ENCODE measurements around the gene DENND2D.

The DENND2D gene

GRCh38 chr1:111162488-111162880 lies 38.0 kb downstream of the DENND2D start:
- Histone ChIP-seq H3K4me3 (ENCODE audit: low read depth, low read length, poor library complexity, severe bottlenecking) (no peak overlapping the region), H3K36me3 (ENCODE audit: insufficient read depth, low read length) (peaks cover 80% of the 10 kb centered on the region), H3K4me1 (ENCODE audit: insufficient read depth, low read length, severe bottlenecking) (no peaks in the 10 kb centered on the region), H3K27me3 (ENCODE audit: insufficient read depth, low read length) (no peaks in the 10 kb centered on the region), H3K9me2 (ENCODE audit: low read depth, low read length) (no peaks in the 10 kb centered on the region), H3K9me3 (ENCODE audit: low read length) (no peaks in the 10 kb centered on the region), H2AFZ (ENCODE audit: low read length) (no peak overlapping the region), H4K20me1 (ENCODE audit: insufficient read depth, low read length) (no peaks in the 10 kb centered on the region), H3F3A (ENCODE audit: insufficient read depth, low read length) (no peaks in the 10 kb centered on the region), H3K27ac (ENCODE audit: low read depth, low read length, poor library complexity, severe bottlenecking) (no peak overlapping the region), H3K4me2 (ENCODE audit: low read length) (no peak overlapping the region), H3K9ac (ENCODE audit: low read length) (no peak overlapping the region), H3K79me2 (ENCODE audit: insufficient read depth, low read length) (peaks cover 19% of the 10 kb centered on the region)
- TF ChIP-seq EZH2 (IDR thresholded peaks at IDR 0.05; ENCODE audit: borderline replicate concordance, low read length) (no peak), CTCF (IDR thresholded peaks at IDR 0.05; ENCODE audit: low read length) (no peak)

GRCh38 chr1:111161843-111162487 lies 38.5 kb downstream of the DENND2D start:
- H4K20me1 ChIP-seq (ENCODE audit: insufficient read depth, low read length), result no peaks in the 10 kb centered on the region
- H3K79me2 ChIP-seq (ENCODE audit: insufficient read depth, low read length), result peaks cover 20% of the 10 kb centered on the region
- H3K9ac ChIP-seq (ENCODE audit: low read length), result no peak overlapping the region
- H3K9me2 ChIP-seq (ENCODE audit: low read depth, low read length), result no peaks in the 10 kb centered on the region
- H3K4me2 ChIP-seq (ENCODE audit: low read length), result no peak overlapping the region
- no peaks in the 10 kb centered on the region for H3F3A ChIP-seq (ENCODE audit: insufficient read depth, low read length)
- H3K4me1 ChIP-seq (ENCODE audit: insufficient read depth, low read length, severe bottlenecking), result no peaks in the 10 kb centered on the region
- no peak overlapping the region for H3K4me3 ChIP-seq (ENCODE audit: low read depth, low read length, poor library complexity, severe bottlenecking)
- H3K27me3 ChIP-seq (ENCODE audit: insufficient read depth, low read length), result no peaks in the 10 kb centered on the region
- TF ChIP-seq EZH2 (IDR thresholded peaks at IDR 0.05; ENCODE audit: borderline replicate concordance, low read length) (no peak), CTCF (IDR thresholded peaks at IDR 0.05; ENCODE audit: low read length) (no peak)
- peaks cover 79% of the 10 kb centered on the region for H3K36me3 ChIP-seq (ENCODE audit: insufficient read depth, low read length)
- H3K9me3 ChIP-seq (ENCODE audit: low read length), result no peaks in the 10 kb centered on the region
- no peak overlapping the region for H2AFZ ChIP-seq (ENCODE audit: low read length)
- no peak overlapping the region for H3K27ac ChIP-seq (ENCODE audit: low read depth, low read length, poor library complexity, severe bottlenecking)

- peaks cover 90% of the 10 kb centered on the region for H3K36me3 ChIP-seq (ENCODE audit: insufficient read depth, low read length)
- no peaks in the 10 kb centered on the region for H3K9me2 ChIP-seq (ENCODE audit: low read depth, low read length)
- no peak overlapping the region for H3K4me3 ChIP-seq (ENCODE audit: low read depth, low read length, poor library complexity, severe bottlenecking)
- no peak overlapping the region for H3K27ac ChIP-seq (ENCODE audit: low read depth, low read length, poor library complexity, severe bottlenecking)
- H3K4me1 ChIP-seq (ENCODE audit: insufficient read depth, low read length, severe bottlenecking), result peaks cover 2% of the 10 kb centered on the region
- TF ChIP-seq CTCF (IDR thresholded peaks at IDR 0.05; ENCODE audit: low read length) (no peak), EZH2 (IDR thresholded peaks at IDR 0.05; ENCODE audit: borderline replicate concordance, low read length) (no peak)
- H3K9ac ChIP-seq (ENCODE audit: low read length), result no peak overlapping the region
- H3F3A ChIP-seq (ENCODE audit: insufficient read depth, low read length), result no peaks in the 10 kb centered on the region
- H3K79me2 ChIP-seq (ENCODE audit: insufficient read depth, low read length), result peaks cover 59% of the 10 kb centered on the region
- H3K4me2 ChIP-seq (ENCODE audit: low read length), result no peak overlapping the region
- no peak overlapping the region for H2AFZ ChIP-seq (ENCODE audit: low read length)
- H3K9me3 ChIP-seq (ENCODE audit: low read length), result 0 out of 2 replicates have a peak, but pooled peaks cover 5% of the 10 kb centered on the region
- no peaks in the 10 kb centered on the region for H3K27me3 ChIP-seq (ENCODE audit: insufficient read depth, low read length)
- H4K20me1 ChIP-seq (ENCODE audit: insufficient read depth, low read length), result no peaks in the 10 kb centered on the region
These were observed 43.0 kb downstream of the DENND2D start for GRCh38 chr1:111157431-111157830.

Data from OCI-LY1 (cell line).